Esophagus squamous epithelium (tissue), 5 donors: ENCODE results near the gene SLC5A11. TPM values are rescaled to one million over a fixed set of nuclear protein-coding genes. Genes with fewer than 3 reads are reported as not detected.

Experiments used
- DNase-seq: peaks from one replicate; lab custom pipeline; 2025; lab: John Stamatoyannopoulos, UW
- H3K27ac ChIP-seq, 4 donors: fragments of 200-600 bp; sonication (generic); one replicate each; pipeline ENCODE4 v1.5.1; 2016 to 2019; ENCODE audit warnings: mild to moderate bottlenecking in 1 of 4
- H3K27me3 ChIP-seq, 4 donors: fragments of 200-600 bp; sonication (generic); 1 replicate in 3 of 4; 2 replicates in 1 of 4; pipeline versions ENCODE4 v1.5.1 to v1.6.0; 2017 to 2021; ENCODE audit warnings: antibody characterized with exemption in 1 of 4
- H3K36me3 ChIP-seq, 3 donors: fragments of 200-600 bp; sonication (generic); one replicate each; pipeline ENCODE4 v1.5.1; 2016 to 2019
- H3K4me1 ChIP-seq, 3 donors: fragments of 200-600 bp; sonication (generic); one replicate each; pipeline ENCODE4 v1.5.1; 2017 to 2019
- H3K4me3 ChIP-seq, 4 donors: fragments of 200-600 bp; sonication (generic); 1 replicate in 3 of 4; 2 replicates in 1 of 4; pipeline ENCODE4 v1.5.1; 2016 to 2019; ENCODE audit warnings: mild to moderate bottlenecking in 2 of 4, moderate library complexity in 1 of 4
- H3K9me3 ChIP-seq, 3 donors: fragments of 200-600 bp; sonication (generic); one replicate each; pipeline ENCODE4 v1.5.1; 2016 to 2019
- CTCF ChIP-seq, 6 experiments: fragments of 450-650 bp in 4 of 6; fragments of 200-600 bp in 2 of 6; sonication (generic) in 2 of 6; IDR thresholded peaks; one replicate each; pipeline ENCODE4 v1.5.1; 2016 to 2019; ENCODE audit warnings: antibody characterized with exemption in 6 of 6, mild to moderate bottlenecking in 4 of 6, moderate library complexity in 4 of 6
- POLR2A ChIP-seq, 4 donors: fragments of 450-650 bp; IDR thresholded peaks; one replicate each; pipeline ENCODE4 v1.6.1; 2017; ENCODE audit warnings: antibody characterized with exemption in 4 of 4, mild to moderate bottlenecking in 4 of 4, moderate library complexity in 3 of 4
- WGBS, 2 donors: methylation state at CpG; one replicate each; pipeline ENCODE4 v1.1.5; 2018; 5-methylcytosine and 5-hydroxymethylcytosine counted together
- intact Hi-C: fragments of 100-400 bp; cut with DNase I; formaldehyde crosslinking; loops from one replicate; pipeline ENCODE4 v1.15.0; 2022
- total RNA-seq, 4 donors: library from RNA; depleted of rRNA; stranded (reverse); fragments of >200 nt; gene quantifications; one replicate each; pipeline ENCODE4 v1.1.0, GENCODE V29; 2016
- donor health status: DM: yes; HTN: yes; CAD: no.

The SLC5A11 gene
- total RNA-seq, 4 donors from 2014 or later: 1.1 TPM; not detected in 3

DNA sequence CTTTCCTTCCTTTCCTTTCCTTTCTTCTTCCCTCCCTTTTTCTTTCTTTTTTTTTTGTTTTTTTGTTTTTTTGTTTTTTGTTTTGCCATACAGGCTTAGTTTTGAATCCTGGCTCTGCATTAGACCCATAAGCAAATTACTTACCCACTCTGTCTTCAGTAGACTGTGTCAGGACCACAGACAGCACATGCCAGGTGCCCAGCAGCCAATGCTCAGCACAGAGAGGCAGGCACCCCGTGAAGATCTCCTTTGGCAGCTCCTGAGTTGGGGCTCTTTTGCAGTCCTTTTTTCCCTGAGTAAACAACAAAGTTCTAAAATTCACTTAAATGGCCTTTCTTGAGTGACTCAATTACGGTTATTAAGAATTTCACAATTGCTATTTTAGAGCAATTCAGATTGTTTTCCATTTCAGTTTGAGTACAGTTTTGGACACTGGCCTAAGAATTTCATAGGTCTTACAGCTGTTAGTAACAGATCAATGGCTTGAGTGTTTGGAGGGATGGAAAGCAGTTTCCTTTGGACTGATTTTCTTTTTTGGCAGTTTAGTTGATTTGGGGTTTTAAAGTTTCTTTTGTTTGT is 26.2 kb upstream of the SLC5A11 start:
- no peak for DNase-seq
- Histone ChIP-seq H3K27me3 (no peaks in the 10 kb centered on the region), H3K27ac (peak overlapping the region in 1 of 4 donors; percentile 27), H3K4me3 (no peak overlapping the region), H3K9me3 (no peaks in the 10 kb centered on the region), H3K36me3 (peaks cover 51 to 99% (median 62%) of the 10 kb centered on the region in 3 donors), H3K4me1 (peaks cover 0 to 10% (median 0%) of the 10 kb centered on the region in 3 donors)
- no peak for TF ChIP-seq POLR2A (IDR thresholded peaks at IDR 0.05)
- no peak for TF ChIP-seq CTCF (IDR thresholded peaks at IDR 0.05)
- intact Hi-C loops: loop anchor here (10.0 kb wide), 1 partner anchor 255 kb away; no protein-coding TSS in a partner anchor
- WGBS, 2 donors: 55 to 79% methylated on average over 2 of the region's 2 CpGs

GRCh38 chr16:24820522-24820921 is 25.2 kb upstream of the SLC5A11 start:
- TF ChIP-seq POLR2A (IDR thresholded peaks at IDR 0.05) (no peak), CTCF (IDR thresholded peaks at IDR 0.05) (no peak)
- Histone ChIP-seq H3K9me3 (no peaks in the 10 kb centered on the region), H3K4me1 (peaks cover 0 to 17% (median 0%) of the 10 kb centered on the region in 3 donors), H3K4me3 (no peak overlapping the region), H3K36me3 (peaks cover 48 to 89% (median 55%) of the 10 kb centered on the region in 3 donors), H3K27ac (peak overlapping the region in 2 of 4 donors; percentile 27 to 38), H3K27me3 (no peaks in the 10 kb centered on the region)
- 20 to 29% methylated on average over 1 of the region's 1 CpG for WGBS, 2 donors
- intact Hi-C loops: no loop called here
- no peak for DNase-seq

- WGBS, 2 donors: 90 to 93% methylated on average over 9 of the region's 9 CpGs
- no peak for DNase-seq
- TF ChIP-seq POLR2A (IDR thresholded peaks at IDR 0.05): no peak
- TF ChIP-seq CTCF (IDR thresholded peaks at IDR 0.05): no peak
- Histone ChIP-seq H3K27ac (peak overlapping the region in 1 of 4 donors; percentile 27), H3K9me3 (no peaks in the 10 kb centered on the region), H3K36me3 (peaks cover 48 to 83% (median 49%) of the 10 kb centered on the region in 3 donors), H3K4me3 (no peak overlapping the region), H3K27me3 (no peaks in the 10 kb centered on the region), H3K4me1 (peaks cover 0 to 23% (median 2%) of the 10 kb centered on the region in 3 donors)
- intact Hi-C loops: no loop called here
Observed at GRCh38 chr16:24821129-24821528, 24.6 kb upstream of the SLC5A11 start.

DNA sequence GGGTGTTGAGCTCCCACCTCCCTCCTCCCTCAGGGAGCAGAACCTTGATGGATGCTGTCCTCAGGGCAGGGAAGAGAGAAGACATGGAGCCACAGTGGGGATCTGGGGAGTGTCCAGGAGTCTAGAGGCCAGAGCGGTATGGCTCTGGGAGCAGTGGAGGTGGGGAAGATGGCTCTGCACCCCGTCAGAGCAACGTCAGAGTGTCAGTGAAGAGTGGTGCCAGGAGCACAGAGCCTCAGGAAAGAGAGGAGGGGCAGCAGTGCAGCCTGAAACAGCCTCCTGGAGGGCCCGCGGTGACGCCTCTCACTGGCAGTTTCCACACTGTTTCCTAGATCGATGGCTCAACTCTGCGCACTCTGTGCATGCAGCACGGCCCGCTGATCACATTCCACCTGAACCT is 23.2 kb upstream of the SLC5A11 start:
- TF ChIP-seq POLR2A (IDR thresholded peaks at IDR 0.05) (no peak), CTCF (IDR thresholded peaks at IDR 0.05) (no peak)
- DNase-seq: no peak
- no peaks in the 10 kb centered on the region for H3K27me3 ChIP-seq
- peaks cover 0 to 35% (median 10%) of the 10 kb centered on the region in 3 donors for H3K4me1 ChIP-seq
- 76 to 82% methylated on average over 10 of the region's 10 CpGs for WGBS, 2 donors
- H3K27ac ChIP-seq: no peak overlapping the region
- H3K4me3 ChIP-seq: no peak overlapping the region
- no peaks in the 10 kb centered on the region for H3K9me3 ChIP-seq
- peaks cover 37 to 81% (median 49%) of the 10 kb centered on the region in 3 donors for H3K36me3 ChIP-seq
- intact Hi-C loops: no loop called here

DNA sequence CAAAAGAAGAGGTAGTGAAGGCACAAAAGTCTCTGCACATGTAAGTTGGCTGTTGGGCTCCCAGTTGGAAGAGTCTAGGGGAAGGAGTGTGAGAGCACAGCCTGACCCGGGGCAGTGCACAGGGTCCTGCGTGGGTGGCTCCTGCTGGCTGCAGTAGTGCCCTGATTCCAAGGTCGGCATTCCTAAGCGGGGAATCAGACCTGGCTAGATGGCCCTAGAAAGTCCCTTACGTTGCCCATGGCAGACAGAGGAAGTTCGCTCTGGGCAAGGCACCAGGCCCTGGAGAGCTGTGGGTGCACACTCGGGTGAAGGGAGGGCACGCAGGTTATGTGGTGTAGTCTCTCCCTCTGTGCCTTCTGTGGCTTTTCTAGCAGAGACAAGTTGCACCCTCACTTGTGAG is 22.8 kb upstream of the SLC5A11 start:
- TF ChIP-seq CTCF (IDR thresholded peaks at IDR 0.05) (no peak), POLR2A (IDR thresholded peaks at IDR 0.05) (no peak)
- peaks cover 32 to 81% (median 45%) of the 10 kb centered on the region in 3 donors for H3K36me3 ChIP-seq
- H3K9me3 ChIP-seq: no peaks in the 10 kb centered on the region
- H3K4me1 ChIP-seq: peaks cover 0 to 35% (median 10%) of the 10 kb centered on the region in 3 donors
- intact Hi-C loops: no loop called here
- DNase-seq: no peak
- H3K27ac ChIP-seq: no peak overlapping the region
- H3K4me3 ChIP-seq: no peak overlapping the region
- whole genome bisulfite sequencing, 2 donors: 80 to 88% methylated on average over 3 to 7 of the region's 8 CpGs
- no peaks in the 10 kb centered on the region for H3K27me3 ChIP-seq
